Measurements from ENCODE around the gene ENKUR.
"Not testable (repeated sequence)": the region's sequence is repeated elsewhere in the genome, so short reads cannot be mapped to it uniquely, and the experiment has no call there.

Gene ENKUR

DNA sequence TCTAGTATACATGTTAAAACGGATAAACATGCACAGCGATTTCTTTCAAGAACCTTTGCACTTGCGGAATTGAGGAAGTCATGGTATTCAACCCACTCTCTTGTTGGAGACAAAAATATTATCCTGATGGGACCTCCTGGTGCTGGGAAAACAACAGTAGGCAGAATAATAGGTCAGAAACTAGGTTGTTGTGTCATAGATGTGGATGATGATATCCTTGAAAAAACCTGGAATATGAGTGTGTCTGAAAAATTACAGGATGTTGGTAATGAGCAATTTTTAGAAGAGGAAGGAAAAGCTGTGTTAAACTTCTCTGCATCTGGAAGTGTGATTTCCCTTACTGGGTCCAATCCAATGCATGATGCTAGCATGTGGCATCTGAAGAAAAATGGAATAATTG is 7.3 kb upstream of the ENKUR start:
- DNase-seq (ENCODE audit: low read depth) = no peak

DNA sequence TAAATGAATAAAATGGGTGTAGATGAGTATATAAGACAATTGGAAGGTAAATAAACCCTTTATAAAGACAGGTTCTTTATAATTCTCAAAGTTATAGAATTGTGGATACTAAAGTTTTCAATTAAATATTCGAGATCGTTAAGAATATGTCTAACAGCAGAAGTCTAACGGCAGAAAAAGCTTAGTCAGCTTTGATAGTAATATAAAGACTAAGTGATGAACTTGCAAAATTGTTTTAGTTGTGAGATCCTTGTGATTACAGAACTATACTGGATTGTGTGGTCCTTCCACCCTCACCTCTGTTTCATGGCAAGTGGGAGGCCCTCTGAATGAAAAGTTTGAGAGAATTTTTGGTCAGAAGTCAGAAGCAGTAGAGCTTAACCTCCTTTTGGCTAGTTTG is 2.7 kb upstream of the ENKUR start:
- no peak for DNase-seq (ENCODE audit: low read depth)

DNA sequence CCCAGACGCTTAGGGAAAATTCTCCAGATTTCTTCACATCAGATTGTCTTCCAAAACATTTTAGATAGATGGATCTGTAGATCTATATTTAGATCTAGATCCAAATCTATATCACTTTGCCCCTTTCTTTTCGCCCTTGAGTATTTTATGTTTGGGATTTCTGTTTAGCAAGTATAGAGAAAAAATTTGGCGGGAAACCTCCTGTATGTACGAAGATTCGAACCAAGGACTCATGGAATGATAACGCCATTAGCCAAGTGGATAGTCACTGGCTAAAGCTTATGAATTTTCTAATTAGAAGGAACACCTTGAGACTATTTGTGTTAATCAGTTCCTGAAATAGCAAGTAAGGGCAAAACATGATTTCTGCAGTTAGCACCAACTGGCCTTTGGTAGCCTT is 1.7 kb upstream of the ENKUR start:
- DNase-seq (ENCODE audit: low read depth) = no peak

DNA sequence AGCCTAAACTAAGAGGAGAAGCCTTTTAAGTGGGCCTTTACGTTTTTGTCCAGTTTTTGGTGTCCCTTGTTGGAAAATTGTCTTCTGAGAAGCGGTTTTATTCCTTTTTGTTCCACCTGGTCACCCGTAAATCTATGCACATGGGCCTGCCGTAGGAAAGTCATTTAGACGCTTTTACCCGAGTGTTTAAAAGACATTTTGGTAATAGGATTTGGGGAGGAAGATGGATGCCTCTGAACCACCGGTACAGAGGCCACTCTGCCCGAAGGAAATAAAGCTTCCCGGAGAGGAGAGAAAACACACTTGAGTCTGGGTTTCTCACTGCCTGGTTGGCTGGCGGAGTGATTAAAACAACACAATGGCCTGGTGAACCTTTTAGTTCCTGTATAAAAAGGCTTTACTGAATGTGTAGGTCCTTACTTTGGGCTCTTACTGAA is 1.2 kb upstream of the ENKUR start:
- no peak for DNase-seq (ENCODE audit: low read depth)

- peak; percentile 92 for DNase-seq (ENCODE audit: low read depth)
These were observed 607 bp upstream of the ENKUR start, which contains the start of gene THNSL1 for GRCh38 chr10:25016376-25017153. Gene THNSL1 (plus strand): TSS chr10:25016612. CDS start chr10:25023224, 6,612 bp downstream.

DNA sequence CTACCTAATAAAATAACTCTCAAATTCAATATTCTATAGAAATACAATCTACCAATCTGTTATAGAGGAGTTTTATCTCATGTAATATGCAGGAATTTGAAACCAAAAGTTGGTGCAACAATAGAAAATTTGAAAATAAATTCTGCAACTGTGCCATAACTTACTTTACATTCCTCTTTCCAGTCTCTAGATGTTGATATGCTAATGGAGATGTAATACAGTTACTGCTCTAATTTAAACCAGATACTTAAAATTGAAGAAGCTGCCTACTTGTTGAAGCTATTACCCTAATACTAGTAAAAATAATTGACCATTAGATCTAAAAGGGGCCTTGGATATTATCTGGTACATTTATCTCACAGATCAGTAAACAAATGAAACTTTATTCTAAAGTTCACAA is 1.4 kb downstream of the ENKUR start:
- no peak for DNase-seq (ENCODE audit: low read depth)

DNA sequence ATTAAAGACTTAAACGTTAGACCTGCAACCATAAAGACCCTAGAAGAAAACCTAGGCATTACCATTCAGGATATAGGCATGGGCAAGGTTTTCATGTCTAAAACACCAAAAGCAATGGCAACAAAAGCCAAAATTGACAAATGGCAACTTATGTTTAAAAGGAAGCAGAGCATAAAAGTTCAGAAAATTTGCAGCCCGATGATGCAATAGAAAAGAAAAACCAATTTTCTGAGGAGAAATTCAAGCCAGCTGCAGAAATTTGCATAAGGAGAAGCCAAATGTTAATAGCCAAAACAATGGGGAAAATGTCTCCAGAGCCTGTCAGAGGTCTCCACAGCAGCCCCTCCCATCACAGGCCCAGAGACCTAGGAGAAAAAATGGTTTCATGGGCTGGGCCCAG is 4.4 kb downstream of the ENKUR start:
- DNase-seq (ENCODE audit: low read depth) = not testable (repeated sequence)

- DNase-seq (ENCODE audit: low read depth) = no peak
These were observed 17.9 kb downstream of the ENKUR start for GRCh38 chr10:24998044-24998443.

GRCh38 chr10:24995072-24995471 is 20.9 kb downstream of the ENKUR start:
- no peak for DNase-seq (ENCODE audit: low read depth)

- DNase-seq (ENCODE audit: low read depth) = no peak
These were observed 22.6 kb downstream of the ENKUR start for GRCh38 chr10:24993237-24993958.

GRCh38 chr10:24992512-24993133 is 23.3 kb downstream of the ENKUR start:
- DNase-seq (ENCODE audit: low read depth) = no peak

DNA sequence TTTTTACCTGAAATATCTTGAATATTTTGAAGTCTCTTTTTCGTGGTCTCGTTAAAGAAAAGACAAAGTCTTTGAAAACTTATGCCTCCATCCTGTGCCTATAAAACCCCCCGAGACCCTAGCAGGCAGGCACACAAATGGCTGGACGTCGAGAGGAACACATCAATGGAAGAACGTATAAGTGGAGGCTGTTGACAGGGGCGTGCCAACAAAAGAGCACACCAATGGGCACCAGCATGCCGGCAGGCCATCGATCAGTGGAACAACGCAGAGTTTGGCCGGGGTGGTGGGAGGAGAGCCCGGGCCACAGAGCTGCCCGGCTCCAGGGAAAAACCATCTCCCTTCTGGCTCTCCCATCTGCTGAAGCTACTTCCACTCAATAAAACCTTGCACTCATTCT is 24.7 kb downstream of the ENKUR start:
- no peak for DNase-seq (ENCODE audit: low read depth)

DNA sequence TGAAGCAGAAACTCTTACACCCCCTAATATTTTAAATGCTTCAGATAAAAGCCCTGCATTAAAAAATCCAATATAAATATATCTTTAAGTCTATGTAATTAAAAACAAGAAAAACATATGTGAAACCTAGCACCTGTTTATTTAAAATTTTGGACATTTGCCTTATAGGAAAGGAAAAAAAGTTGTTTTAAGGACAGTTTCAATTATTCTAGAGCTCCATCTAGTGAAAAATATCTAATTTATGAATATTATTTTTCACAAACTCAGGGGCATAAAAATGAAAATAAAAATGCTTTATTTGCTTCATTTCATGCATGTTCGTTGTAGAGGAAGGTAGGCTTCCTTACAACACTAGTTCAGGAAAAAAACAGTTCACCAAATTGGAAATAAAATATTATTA is 26.1 kb downstream of the ENKUR start:
- no peak for DNase-seq (ENCODE audit: low read depth)

DNA sequence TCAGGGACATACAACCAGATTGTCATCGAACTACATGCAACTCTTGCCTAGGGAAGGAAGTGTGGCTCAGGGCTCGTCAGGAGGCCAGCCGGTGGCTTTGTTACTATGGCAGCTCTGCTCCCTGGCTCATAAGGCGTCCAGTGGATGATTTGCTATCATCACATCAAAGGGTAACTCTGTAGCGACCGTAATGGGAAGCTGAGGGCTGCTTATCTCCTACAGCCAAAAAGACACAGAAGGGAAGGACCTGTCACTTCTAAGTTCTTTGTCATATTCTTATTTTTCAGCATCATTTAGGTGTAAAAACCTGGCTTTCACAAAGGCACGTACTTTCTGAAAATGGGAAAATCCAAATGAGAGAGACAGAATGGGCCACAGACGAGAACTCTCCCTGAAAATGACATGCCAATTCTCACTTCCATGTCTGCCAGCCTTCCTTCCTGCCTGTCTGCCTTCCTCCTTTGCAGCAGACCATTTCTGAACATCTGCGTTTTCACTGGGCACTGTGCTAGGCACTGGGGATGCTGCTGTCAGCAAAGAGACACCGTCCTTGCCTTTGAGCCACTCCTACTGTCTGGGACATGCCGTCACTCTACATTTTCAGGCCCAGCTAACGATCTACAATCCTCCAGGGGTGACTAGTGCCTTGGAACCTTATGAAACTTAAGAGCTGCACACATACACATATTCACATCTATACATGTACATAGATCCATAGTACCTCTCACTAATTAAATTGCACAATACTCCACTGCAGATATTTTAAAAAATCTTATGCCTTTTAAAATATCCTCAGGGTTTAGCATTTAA is 26.9 kb downstream of the ENKUR start:
- no peak for DNase-seq (ENCODE audit: low read depth)

GRCh38 chr10:24984906-24985305 is 31.1 kb downstream of the ENKUR start:
- no peak for DNase-seq (ENCODE audit: low read depth)

- no peak for DNase-seq (ENCODE audit: low read depth)
These were observed 32.0 kb downstream of the ENKUR start for GRCh38 chr10:24983946-24984345.

GRCh38 chr10:24983130-24983529 is 32.8 kb downstream of the ENKUR start:
- no peak for DNase-seq (ENCODE audit: low read depth)

- no peak for DNase-seq (ENCODE audit: low read depth)
These were observed 33.4 kb downstream of the ENKUR start for GRCh38 chr10:24982319-24983112.

DNA sequence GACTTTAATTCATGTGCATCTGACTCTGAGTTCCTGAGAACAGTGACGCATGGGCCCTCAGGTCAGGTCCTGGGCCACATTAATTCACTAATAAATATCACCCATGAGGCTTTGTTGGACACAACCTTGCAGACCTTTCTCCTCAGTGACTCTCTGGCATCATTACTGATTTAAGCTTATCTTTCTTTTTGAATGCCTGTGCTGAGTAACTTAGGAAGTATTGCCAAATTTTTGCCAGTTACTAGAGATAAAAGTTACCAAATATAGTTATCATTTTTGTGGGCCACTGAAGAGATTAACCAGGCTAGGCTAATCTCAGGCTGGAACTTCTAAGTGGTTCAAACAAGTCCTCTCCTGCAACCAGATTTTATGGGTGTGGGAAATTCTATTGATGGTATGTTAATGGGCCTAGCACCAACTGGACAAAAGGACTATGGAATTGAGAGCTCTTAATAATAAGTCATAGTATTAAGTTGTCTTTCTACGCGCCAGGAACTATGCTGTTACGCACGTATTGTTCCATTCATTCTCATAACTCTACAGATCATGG is 34.7 kb downstream of the ENKUR start:
- no peak for DNase-seq (ENCODE audit: low read depth)

GRCh38 chr10:24979685-24980084 is 36.3 kb downstream of the ENKUR start:
- DNase-seq (ENCODE audit: low read depth) = no peak

- DNase-seq (ENCODE audit: low read depth) = no peak
These were observed 41.0 kb downstream of the ENKUR start for GRCh38 chr10:24974976-24975375.
